K562 (cell line): ENCODE results near the gene TSPAN14. TPM values are rescaled to one million over a fixed set of nuclear protein-coding genes. Genes with fewer than 3 reads are reported as not detected.

Source experiments
- ATF6 ChIP-seq: sonication (generic); formaldehyde crosslinking; IDR thresholded peaks from 2 replicates; pipeline ENCODE4 v1.4.0; 2020; ENCODE audit warnings: mild to moderate bottlenecking, missing genetic modification reagents
- CBX3 ChIP-seq, 2 experiments: IDR thresholded peaks; 1 replicate in 1 of 2; 2 replicates in 1 of 2; pipeline ENCODE4 v1.6.1; 2012; ENCODE audit warnings: inconsistent platforms in 2 of 2, low read length in 2 of 2, borderline replicate concordance in 1 of 2, control low read depth in 1 of 2
- E2F3 ChIP-seq: fragments of 250-450 bp; sonication (Bioruptor Pico); IDR thresholded peaks from 2 replicates; pipeline ENCODE4 v1.4.0; 2020; ENCODE audit warnings: mild to moderate bottlenecking
- EZH2 ChIP-seq: IDR thresholded peaks from 2 replicates; pipeline ENCODE4 v1.6.1; 2012; ENCODE audit warnings: low read depth, mild to moderate bottlenecking, inconsistent platforms, low read length, borderline replicate concordance
- FOXK1 ChIP-seq: sonication (generic); formaldehyde crosslinking; IDR thresholded peaks from 2 replicates; pipeline ENCODE4 v1.8.0; 2022; ENCODE audit warnings: missing genetic modification reagents, mild to moderate bottlenecking, borderline replicate concordance
- HSF4 ChIP-seq: fragments of 250-450 bp; sonication (Bioruptor Pico); IDR thresholded peaks from 2 replicates; pipeline ENCODE4 v2.1.2; 2022; ENCODE audit warnings: mild to moderate bottlenecking, moderate library complexity, borderline replicate concordance
- MAZ ChIP-seq, 2 experiments: fragments of 450-650 bp in 1 of 2; sonication (generic) in 1 of 2; formaldehyde crosslinking; IDR thresholded peaks in 1 of 2; conservative IDR thresholded peaks in 1 of 2; 2 replicates each; pipeline versions ENCODE4 v1.4.0 to v1.5.0; 2020; ENCODE audit warnings: mild to moderate bottlenecking in 1 of 2, missing genetic modification reagents in 1 of 2
- MECOM ChIP-seq: fragments of 250-450 bp; sonication (Bioruptor Pico); IDR thresholded peaks from 2 replicates; pipeline ENCODE4 v1.8.0; 2022; ENCODE audit warnings: inconsistent platforms
- MEF2D ChIP-seq: conservative IDR thresholded peaks from 2 replicates; pipeline ENCODE4 v1.6.1; 2016; ENCODE audit warnings: low read depth, missing genetic modification characterization, missing compliant biosample characterization
- NEUROD1 ChIP-seq: fragments of 150-350 bp; IDR thresholded peaks from 2 replicates; pipeline ENCODE4 v1.6.1; 2014; ENCODE audit warnings: borderline replicate concordance, low read length, low read depth; ENCODE audit not compliant: partially characterized antibody
- PHF21A ChIP-seq: fragments of 450-650 bp; IDR thresholded peaks from 2 replicates; pipeline ENCODE4 v1.6.1; 2017; ENCODE audit warnings: low read depth, borderline replicate concordance
- REST ChIP-seq, 2 experiments: fragments of 450-650 bp; formaldehyde crosslinking in 1 of 2; IDR thresholded peaks; 2 replicates each; pipeline versions ENCODE4 v1.4.0 to v1.6.1; 2014 to 2020; ENCODE audit warnings: mild to moderate bottlenecking in 2 of 2, borderline replicate concordance in 1 of 2, low read depth in 1 of 2
- SPI1 ChIP-seq: IDR thresholded peaks from 2 replicates; pipeline ENCODE4 v1.6.1; 2011; ENCODE audit warnings: low read depth, low read length, control low read depth, borderline replicate concordance
- ZNF239 ChIP-seq: fragments of 250-450 bp; sonication (Bioruptor Pico); IDR thresholded peaks from 2 replicates; pipeline ENCODE4 v1.4.0; 2020; ENCODE audit warnings: mild to moderate bottlenecking
- ZNF3 ChIP-seq: fragments of 250-450 bp; sonication (Bioruptor Pico); IDR thresholded peaks from 2 replicates; pipeline ENCODE4 v1.5.0; 2021; ENCODE audit warnings: mild to moderate bottlenecking, moderate library complexity
- ZNF668 ChIP-seq: fragments of 250-450 bp; sonication (Bioruptor Pico); IDR thresholded peaks from 2 replicates; pipeline ENCODE4 v1.8.0; 2022; ENCODE audit warnings: mild to moderate bottlenecking, inconsistent platforms
- polyA plus RNA-seq, 8 experiments: library from polyadenylated mRNA; depleted of rRNA in 4 of 8; stranded (reverse) in 5 of 8; unstranded in 3 of 8; fragments of >200 nt; fragmentation: Nextera tagmentation in 2 of 8; fragmentation: Illumina TruSeq in 1 of 8; extraction: Ambion mirVana in 2 of 8; extraction: Trizol in 1 of 8; gene quantifications; 2 replicates each; pipeline versions ENCODE4 v1.2.1 to v1.2.3, GENCODE V29; 2011 to 2014; ENCODE audit warnings: inconsistent platforms in 1 of 8, missing spikeins in 1 of 8
- total RNA-seq, 7 experiments: library from RNA; depleted of rRNA in 6 of 7; stranded (reverse); fragments of >200 nt in 6 of 7; fragmentation: Illumina TruSeq in 2 of 7; extraction: Trizol in 2 of 7; gene quantifications; 2 replicates each; pipeline versions ENCODE4 v1.2.1 to v1.2.3, GENCODE V29; 2011 to 2021; ENCODE audit warnings: low replicate concordance in 1 of 7

The TSPAN14 gene
- total and polyA plus RNA-seq, 9 of the 15 experiments (the other 6 are each of a cell fraction or from before 2014, with no cell fraction given), result 5.8 to 92.9 (median 23.3) TPM

- TF ChIP-seq ATF6 (CRISPR knock-in tag), result no peak
- peak; percentile 49; the same call in 1 of the 2 replicates for TF ChIP-seq SPI1
- TF ChIP-seq MEF2D (tag), result no peak
- TF ChIP-seq ZNF3 (CRISPR knock-in tag), result no peak
- TF ChIP-seq ZNF239 (CRISPR knock-in tag), result no peak
- peak in 1 of 2 experiments; percentile 42; a peak in 1 of 4 replicates for TF ChIP-seq MAZ (CRISPR knock-in tag; conservative IDR thresholded peaks at IDR 0.05 in 1 of 2, IDR thresholded peaks at IDR 0.05 in 1 of 2)
- TF ChIP-seq ZNF668 (CRISPR knock-in tag), result no peak
- TF ChIP-seq FOXK1 (CRISPR knock-in tag), result peak; percentile 52; the same call in 1 of the 2 replicates
- peak; percentile 24; the same call in 1 of the 2 replicates for TF ChIP-seq REST (IDR thresholded peaks at IDR 0.05; ENCODE audit: borderline replicate concordance)
- TF ChIP-seq REST (CRISPR knock-in tag; IDR thresholded peaks at IDR 0.05; ENCODE audit: low read depth), result no peak
- 0 out of 2 replicates have a peak, but pooled peaks have one; percentile 43 for TF ChIP-seq E2F3 (CRISPR knock-in tag)
- TF ChIP-seq MECOM, result no peak
- TF ChIP-seq PHF21A, result peak; percentile 78; the same call in 1 of the 2 replicates
- 0 out of 2 replicates have a peak, but pooled peaks have one; percentile 12 for TF ChIP-seq HSF4 (CRISPR knock-in tag)
- peak in 1 of 2 experiments; percentile 59; a peak in 1 of 3 replicates for TF ChIP-seq CBX3 (IDR thresholded peaks at IDR 0.05; ENCODE audit: borderline replicate concordance in 1 of 2, low read length in 2 of 2)
- peak; percentile 66 for TF ChIP-seq NEUROD1
- no peak for TF ChIP-seq EZH2
Observed at GRCh38 chr10:80504158-80504811, 50.2 kb downstream of the TSPAN14 start (continued).
